ENCODE results near the gene TIE1.

TIE1 gene

DNA sequence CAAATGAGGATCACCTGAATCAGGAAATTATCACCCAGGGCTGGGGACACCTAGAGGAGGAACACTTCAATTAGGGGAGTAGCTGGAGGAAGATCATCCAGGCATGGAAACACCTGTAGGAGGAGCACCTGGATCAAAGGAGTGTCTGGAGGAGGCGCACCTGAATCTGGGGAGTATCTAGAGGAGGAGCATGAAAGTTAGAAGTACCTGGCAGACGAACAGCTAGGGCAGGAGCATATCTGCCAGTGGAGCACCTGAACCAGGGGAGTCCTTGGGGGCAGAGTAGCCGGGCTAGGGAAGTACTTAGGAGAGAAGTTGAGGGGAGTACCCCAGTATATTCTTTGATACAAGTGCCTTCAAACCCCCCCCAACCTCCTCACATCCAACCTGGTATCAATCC lies 16.7 kb upstream of the TIE1 start:
- no peak overlapping the region for H3K4me3 Mint-ChIP-seq
- H3K9me3 Mint-ChIP-seq, result no peaks in the 10 kb centered on the region
- no peak overlapping the region for H3K27ac Mint-ChIP-seq
- H3K27me3 Mint-ChIP-seq, result peaks cover 1% of the 10 kb centered on the region
- no peaks in the 10 kb centered on the region for H3K36me3 Mint-ChIP-seq
- no peaks in the 10 kb centered on the region for H3K4me1 Mint-ChIP-seq

DNA sequence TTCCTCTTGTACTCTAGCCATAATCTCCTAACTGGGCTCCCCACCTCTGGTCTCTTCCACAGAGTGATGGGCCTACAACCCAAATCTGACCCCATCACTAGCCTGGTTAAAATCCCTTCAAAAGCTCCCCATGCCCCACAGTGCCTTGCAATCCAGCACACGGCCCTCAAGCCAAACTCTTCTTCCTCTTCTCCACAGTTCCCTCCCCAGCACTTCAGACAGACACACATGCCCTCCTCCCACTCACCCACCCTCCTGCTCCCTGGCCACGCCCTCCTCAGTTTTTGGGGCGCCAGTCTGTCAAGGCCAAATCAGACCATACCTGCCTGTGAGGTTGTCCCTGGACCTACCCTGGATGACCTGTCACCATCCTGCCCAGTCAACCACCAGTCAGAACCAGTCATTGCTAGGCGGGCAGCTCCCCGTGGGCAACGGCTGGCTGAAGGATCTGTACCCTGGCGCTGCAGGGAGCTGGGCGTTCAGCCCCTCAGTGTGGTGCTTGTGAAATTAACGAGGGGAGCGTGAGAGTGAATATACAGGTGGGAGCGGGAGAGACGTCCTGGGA lies 16.2 kb upstream of the TIE1 start:
- Mint-ChIP-seq H3K27ac (peak overlapping the region; percentile 21), H3K4me3 (no peak overlapping the region), H3K9me3 (no peaks in the 10 kb centered on the region), H3K27me3 (peaks cover 1% of the 10 kb centered on the region), H3K4me1 (no peaks in the 10 kb centered on the region), H3K36me3 (no peaks in the 10 kb centered on the region)

DNA sequence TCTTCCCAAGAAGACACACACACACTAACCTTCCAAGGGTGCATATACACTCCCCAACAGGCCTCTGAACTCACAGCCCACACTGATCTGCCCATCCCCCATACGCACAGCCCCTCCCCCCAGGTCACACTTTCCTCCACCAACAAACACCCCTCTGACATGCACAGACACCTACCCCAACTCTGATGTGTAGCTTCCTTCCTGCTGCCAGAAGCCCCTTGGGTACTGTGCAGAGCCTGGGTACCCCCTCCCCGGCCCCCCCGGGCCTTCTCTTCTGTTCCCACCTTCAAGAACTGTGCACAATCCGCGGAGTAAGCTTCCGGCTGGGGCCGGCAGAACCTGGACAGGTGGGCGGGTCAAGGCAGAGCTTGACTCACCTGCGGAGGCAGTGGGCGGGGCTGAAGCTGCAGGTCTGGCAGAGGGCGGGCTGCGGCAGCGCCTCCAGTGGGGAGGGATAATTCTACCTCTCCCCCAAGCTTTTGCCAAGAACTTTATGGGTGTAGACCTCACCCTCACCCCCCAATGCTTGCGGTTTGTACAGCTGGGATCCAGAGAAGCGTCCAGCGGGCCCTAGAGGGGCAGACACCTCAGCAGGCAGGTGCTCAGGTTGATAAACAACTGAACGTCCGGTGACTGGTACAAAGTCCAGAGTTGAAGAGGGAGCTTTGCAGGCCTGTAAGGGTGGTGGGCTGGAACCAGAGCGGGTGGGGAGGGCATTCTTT lies 15.4 kb upstream of the TIE1 start, which contains the start of gene C1orf210:
TSS of gene C1orf210 (minus strand) at position 313 of the 722 bp plus-strand sequence. CDS start 2,311 bp downstream, outside the sequence.
- Mint-ChIP-seq H3K27me3 (peaks cover 1% of the 10 kb centered on the region), H3K9me3 (no peaks in the 10 kb centered on the region), H3K27ac (peak within 1 kb of the TSS; percentile 21), H3K4me1 (no peaks in the 10 kb centered on the region), H3K36me3 (no peaks in the 10 kb centered on the region), H3K4me3 (no peak within 1 kb of the TSS)

DNA sequence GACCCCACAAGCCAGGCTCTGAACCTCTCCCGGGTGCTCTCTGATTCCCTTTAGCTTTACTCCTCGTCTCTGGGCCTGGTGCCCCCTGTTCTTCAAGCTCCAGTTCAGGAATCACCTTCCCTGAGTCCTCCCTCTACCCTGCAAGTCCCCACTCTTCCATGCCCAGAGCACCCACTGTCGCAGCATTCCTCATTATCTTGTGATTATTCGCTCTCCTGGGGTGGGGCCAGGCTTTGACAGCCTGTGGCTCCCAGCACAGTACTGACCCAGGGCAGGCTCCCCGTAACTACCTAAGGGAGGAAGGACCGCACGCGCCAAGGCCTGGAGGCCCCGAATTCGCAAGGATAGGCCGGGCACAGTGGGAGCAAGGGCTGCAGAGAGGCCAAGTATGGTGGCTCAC lies 14.7 kb upstream of the TIE1 start:
- Mint-ChIP-seq H3K9me3 (no peaks in the 10 kb centered on the region), H3K4me1 (no peaks in the 10 kb centered on the region), H3K27me3 (peaks cover 1% of the 10 kb centered on the region), H3K36me3 (no peaks in the 10 kb centered on the region), H3K4me3 (no peak overlapping the region), H3K27ac (no peak overlapping the region)

DNA sequence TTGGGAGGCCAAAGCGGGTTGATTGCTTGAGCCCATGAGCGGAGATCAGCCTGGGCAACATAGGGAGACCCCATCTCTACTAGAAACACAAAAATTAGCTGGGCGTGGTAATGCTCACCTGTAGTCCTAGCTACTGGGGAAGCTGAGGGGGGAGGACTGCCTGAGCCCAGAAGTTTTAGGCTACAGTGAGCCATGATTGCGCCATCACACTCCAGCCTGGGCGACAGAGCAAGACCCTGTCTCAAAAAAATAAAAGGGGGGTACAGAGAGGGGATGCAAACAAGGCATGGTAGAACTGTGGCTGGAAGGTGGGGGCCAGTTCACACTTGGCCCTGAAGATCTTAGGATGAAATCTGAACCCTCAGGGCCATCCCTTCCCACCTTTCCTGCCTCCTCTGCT lies 14.2 kb upstream of the TIE1 start:
- Mint-ChIP-seq H3K36me3 (no peaks in the 10 kb centered on the region), H3K4me3 (no peak overlapping the region), H3K9me3 (no peaks in the 10 kb centered on the region), H3K4me1 (no peaks in the 10 kb centered on the region), H3K27ac (no peak overlapping the region), H3K27me3 (peaks cover 1% of the 10 kb centered on the region)

DNA sequence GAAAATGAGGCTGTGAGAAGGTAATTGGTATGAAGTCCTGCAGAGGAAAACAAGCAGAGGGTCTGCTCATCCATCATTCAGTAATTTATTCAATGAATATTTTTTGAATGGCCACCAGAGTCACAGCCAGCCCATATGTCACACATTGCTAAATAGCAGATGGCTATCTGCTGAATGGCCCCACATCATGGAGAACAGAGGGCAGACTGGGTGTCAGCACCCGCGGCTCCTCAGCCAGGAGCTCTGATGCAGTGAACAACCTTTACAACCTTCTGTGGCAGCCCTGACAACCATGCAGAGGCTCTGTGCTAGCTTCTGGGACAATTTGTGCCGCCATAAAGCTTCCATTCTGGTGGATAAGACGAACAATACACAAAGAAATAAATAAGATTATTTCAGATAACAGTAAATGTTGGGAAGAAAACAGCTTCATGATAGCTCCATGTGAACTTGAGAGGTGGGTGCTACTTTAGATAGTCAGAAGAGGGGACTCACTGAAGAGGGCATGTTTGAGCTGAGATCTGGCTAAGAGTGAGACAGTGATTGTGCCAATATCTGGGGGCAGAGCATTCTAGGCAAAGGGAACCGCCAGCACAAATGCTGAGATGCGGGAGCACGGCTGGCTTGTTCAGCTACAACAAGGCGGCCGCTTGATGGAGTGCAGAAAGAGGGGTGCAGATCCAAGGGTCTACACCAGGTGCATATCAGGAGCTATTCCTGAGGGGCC lies 12.6 kb upstream of the TIE1 start:
- H3K4me1 Mint-ChIP-seq, result no peaks in the 10 kb centered on the region
- peaks cover 1% of the 10 kb centered on the region for H3K27me3 Mint-ChIP-seq
- H3K4me3 Mint-ChIP-seq, result no peak overlapping the region
- no peak overlapping the region for H3K27ac Mint-ChIP-seq
- no peaks in the 10 kb centered on the region for H3K36me3 Mint-ChIP-seq
- H3K9me3 Mint-ChIP-seq, result no peaks in the 10 kb centered on the region

DNA sequence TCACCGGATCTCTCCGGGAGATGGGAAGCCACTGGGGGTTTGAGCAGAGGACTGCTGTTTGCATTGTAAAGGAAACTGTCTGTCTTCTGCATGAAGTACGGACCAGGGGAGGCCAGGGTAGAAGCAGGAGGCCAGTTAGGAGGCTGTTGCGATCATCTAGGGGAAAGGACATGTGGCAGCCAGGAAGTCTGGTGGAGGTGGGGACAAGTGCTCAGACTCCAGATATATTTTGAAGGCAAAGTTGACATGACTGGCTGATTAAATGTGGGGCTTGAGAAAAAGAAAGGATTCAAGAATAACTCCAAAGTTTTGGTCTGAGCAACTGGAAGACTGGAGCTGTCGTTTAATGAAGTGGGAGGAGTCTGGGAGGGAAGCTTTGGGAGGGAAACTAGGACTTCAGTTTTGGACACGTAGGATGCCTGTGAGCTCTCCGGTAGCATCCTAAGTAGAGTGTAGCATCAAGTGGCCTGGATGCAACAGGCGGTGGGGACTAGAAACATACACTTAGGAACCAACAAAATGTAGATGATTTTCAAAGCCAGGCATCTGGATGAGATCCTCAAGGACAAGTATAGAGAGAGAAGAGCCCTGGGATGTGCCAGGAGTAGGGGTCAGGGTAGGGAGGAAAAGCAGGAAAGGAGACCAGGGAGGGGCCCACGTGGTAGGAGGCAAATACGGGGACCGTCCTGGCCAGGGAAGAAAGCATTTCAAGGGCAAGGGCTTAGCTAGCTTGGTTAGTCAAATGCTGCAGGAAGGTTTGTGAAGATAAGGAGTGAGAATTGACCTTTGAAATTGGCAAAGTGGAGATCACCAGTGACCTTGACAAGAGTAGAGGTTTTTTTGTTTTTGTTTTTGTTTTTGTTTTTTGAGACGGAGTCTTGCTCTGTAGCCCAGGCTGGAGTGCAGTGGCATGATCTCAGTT lies 11.7 kb upstream of the TIE1 start:
- Mint-ChIP-seq H3K9me3 (no peaks in the 10 kb centered on the region), H3K36me3 (no peaks in the 10 kb centered on the region), H3K27me3 (peaks cover 1% of the 10 kb centered on the region), H3K4me1 (no peaks in the 10 kb centered on the region), H3K27ac (no peak overlapping the region), H3K4me3 (no peak overlapping the region)

DNA sequence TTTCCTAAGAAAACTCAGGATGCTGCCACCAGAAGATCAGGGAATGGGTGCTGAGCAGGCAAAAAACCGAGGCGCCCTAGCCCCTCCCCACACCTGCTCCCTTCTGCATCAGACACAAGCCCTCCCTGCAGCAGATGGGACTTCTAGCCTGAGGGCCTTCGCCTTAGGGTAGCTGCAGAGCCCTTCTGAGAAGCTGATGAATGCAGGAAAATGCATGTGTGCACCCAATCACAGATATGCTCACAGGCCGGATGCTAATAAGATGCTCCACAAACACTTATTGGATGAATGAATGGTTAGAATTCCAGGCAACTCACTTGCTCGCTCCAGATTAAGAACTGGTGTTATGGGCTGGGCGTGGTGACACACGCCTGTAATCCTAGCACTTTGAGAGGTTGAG lies 8.6 kb upstream of the TIE1 start:
- no peak overlapping the region for H3K27ac Mint-ChIP-seq
- no peaks in the 10 kb centered on the region for H3K9me3 Mint-ChIP-seq
- peaks cover 22% of the 10 kb centered on the region for H3K4me1 Mint-ChIP-seq
- H3K36me3 Mint-ChIP-seq, result no peaks in the 10 kb centered on the region
- H3K27me3 Mint-ChIP-seq, result peaks cover 1% of the 10 kb centered on the region
- H3K4me3 Mint-ChIP-seq, result no peak overlapping the region

DNA sequence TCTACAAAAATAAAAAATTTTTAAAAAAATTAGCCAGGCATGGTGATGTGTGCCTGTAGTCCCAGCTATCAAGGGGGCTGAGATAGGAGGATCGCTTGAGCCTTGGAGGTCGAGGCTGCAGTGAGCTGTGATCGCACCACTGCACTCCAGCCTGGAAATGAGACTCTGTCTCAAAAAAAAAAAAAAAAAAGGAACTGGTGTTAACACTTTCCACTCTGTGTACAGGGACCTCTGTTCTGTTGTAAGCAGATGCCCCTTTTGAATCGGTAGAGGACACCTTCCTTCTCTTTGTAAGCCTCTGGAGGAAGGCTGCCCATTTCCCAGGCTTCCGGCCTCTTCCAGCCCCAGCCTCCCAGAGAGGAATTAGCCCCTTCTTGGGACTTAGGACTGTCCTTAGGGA lies 8.1 kb upstream of the TIE1 start:
- Mint-ChIP-seq H3K27ac (no peak overlapping the region), H3K27me3 (peaks cover 1% of the 10 kb centered on the region), H3K36me3 (no peaks in the 10 kb centered on the region), H3K9me3 (no peaks in the 10 kb centered on the region), H3K4me3 (no peak overlapping the region), H3K4me1 (peaks cover 22% of the 10 kb centered on the region)

DNA sequence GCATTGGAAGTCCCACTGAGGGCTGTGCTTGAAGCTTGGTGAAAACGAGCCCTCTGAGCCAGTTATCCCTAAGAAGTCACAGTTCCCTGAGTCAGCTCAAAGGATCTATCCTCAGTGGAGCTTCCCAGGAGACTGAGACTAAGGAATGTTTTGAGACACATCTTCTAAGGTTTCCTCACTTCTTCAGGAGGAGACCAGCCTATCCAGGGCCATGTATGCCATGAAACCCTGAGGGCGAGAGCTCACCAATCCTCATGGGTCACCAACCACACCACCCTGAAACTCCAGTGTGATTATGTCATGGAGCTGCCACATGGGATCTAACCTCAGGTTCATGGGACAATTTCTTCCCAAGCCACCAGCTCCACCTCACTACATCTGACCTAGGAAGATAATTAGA lies 7.6 kb upstream of the TIE1 start:
- Mint-ChIP-seq H3K27me3 (no peaks in the 10 kb centered on the region), H3K36me3 (no peaks in the 10 kb centered on the region), H3K27ac (peak overlapping the region; percentile 59), H3K4me1 (peaks cover 22% of the 10 kb centered on the region), H3K4me3 (no peak overlapping the region), H3K9me3 (no peaks in the 10 kb centered on the region)

DNA sequence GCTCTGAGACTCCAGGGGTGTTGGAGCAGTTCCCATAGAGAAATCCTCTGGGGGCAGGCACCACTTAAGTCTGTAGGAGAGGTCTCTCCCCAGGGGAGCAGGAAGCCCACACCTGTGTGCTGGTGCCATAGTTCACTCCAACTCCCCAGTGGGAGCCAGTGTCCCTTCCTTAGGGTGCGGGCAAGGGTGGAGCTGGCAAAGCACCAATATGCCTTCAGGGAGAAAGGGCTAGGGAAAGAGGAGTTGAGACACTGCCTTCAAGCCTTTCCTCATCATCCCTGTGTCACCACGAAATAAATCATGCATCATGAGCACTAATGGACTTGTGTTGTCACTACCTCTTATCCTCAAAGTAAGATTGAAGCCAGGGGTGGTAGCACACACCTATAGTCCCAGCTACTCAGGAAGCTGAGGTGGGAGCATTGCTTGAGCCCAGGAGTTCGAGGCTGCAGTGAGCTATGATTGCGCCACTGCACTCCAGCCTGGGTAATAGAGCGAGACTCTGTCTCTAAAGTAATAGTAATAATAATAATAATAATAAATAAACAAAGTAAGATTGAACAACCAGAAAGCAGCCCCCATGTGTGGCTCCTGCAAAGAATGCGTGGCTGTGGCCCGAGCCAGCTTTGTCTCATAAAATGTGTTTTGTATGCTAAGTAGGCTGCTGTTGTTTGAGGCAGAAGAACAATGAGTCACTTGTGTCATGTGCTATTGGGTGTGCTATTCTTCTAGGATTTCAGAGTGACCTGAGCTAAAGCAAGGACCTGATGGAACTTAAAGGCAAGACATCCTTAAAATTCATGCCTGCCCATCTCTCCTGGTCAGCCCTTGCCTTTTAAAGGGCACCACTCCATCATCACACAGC lies 6.7 kb upstream of the TIE1 start:
- no peaks in the 10 kb centered on the region for H3K36me3 Mint-ChIP-seq
- no peaks in the 10 kb centered on the region for H3K27me3 Mint-ChIP-seq
- H3K27ac Mint-ChIP-seq, result no peak overlapping the region
- peaks cover 22% of the 10 kb centered on the region for H3K4me1 Mint-ChIP-seq
- no peak overlapping the region for H3K4me3 Mint-ChIP-seq
- no peaks in the 10 kb centered on the region for H3K9me3 Mint-ChIP-seq

DNA sequence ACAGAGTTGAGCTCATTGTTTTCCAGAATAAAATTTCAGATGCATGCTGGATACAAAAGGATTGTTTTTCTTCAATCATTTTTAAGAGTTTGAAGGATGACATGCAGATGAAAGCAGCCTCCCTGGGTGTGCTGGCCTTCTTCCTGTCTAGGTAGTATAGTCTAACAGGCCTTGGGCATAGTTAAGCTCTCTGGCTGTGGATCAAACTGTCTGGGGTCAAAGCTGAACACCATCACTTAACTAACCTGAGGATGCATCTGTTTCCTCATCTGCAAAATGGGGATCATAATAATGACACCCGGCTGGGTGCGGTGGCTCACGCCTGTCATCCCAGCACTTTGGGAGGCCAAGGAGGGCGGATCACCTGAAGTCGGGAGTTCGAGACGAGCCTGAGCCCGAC lies 6.0 kb upstream of the TIE1 start:
- Mint-ChIP-seq H3K9me3 (no peaks in the 10 kb centered on the region), H3K4me3 (no peak overlapping the region), H3K36me3 (no peaks in the 10 kb centered on the region), H3K4me1 (peaks cover 22% of the 10 kb centered on the region), H3K27me3 (no peaks in the 10 kb centered on the region), H3K27ac (no peak overlapping the region)

DNA sequence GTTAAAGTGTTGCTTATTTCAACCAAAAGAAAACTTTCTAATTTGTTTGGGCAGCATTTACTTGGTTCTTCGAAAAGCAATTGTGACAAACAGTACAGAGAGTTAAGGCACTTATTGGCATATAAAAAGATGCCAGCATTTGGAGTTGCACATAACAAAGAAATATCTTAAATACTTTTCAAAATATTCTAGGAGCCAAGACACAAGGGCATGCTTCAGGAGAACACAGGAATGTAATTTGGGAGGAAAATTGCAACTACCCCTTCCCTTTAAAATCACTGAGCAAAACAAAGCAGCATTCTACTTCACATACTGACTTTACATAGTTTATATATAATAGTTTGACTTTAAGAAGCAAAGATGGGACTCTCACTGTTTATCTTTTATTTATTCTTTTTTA lies 4.6 kb upstream of the TIE1 start:
- Mint-ChIP-seq H3K36me3 (no peaks in the 10 kb centered on the region), H3K4me3 (no peak overlapping the region), H3K27me3 (no peaks in the 10 kb centered on the region), H3K4me1 (peaks cover 22% of the 10 kb centered on the region), H3K9me3 (no peaks in the 10 kb centered on the region), H3K27ac (peak overlapping the region; percentile 62)

DNA sequence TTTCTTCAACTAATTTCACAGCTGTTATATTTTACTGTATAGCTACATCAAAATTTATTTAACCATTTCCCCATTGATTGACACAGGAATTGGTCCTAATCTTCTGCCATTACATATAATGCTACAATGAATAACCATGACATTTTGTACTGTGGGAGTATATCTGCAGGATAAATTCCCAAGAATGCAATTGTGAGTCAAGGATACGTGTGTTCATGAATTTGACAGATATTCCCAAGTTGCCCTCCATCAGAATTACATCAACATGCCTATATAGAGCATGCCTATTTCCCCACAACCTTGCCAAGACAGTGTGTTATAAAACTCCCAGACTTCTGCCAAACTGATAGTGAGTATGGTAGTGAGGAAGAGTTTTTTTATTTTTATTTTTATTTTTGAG lies 2.7 kb upstream of the TIE1 start:
- Mint-ChIP-seq H3K4me3 (no peak overlapping the region), H3K27ac (no peak overlapping the region), H3K4me1 (peaks cover 22% of the 10 kb centered on the region), H3K9me3 (no peaks in the 10 kb centered on the region), H3K27me3 (no peaks in the 10 kb centered on the region), H3K36me3 (no peaks in the 10 kb centered on the region)

DNA sequence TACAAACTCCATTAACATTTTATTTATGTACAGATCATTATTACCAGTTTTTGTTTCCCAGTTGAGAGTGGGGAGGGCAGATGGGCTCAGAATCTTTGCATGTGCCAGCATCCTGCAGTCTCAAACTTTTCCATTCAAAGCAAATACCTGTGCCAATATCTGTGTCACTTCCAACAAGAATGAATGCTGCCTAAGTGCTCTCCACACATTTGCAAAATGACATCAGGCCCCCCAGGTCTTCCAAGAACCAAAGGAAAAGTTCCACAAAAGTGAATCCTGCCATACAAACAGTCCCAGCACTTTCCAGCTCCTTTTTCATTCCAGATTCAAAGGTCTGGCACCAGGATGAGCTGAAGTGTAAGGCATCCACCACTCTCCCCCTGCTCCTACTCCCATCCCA lies 1.7 kb upstream of the TIE1 start:
- Mint-ChIP-seq H3K27ac (no peak overlapping the region), H3K9me3 (no peaks in the 10 kb centered on the region), H3K4me1 (peaks cover 22% of the 10 kb centered on the region), H3K27me3 (no peaks in the 10 kb centered on the region), H3K36me3 (no peaks in the 10 kb centered on the region), H3K4me3 (no peak overlapping the region)

All from activated naive CD4-positive, alpha-beta T cell treated with anti-CD3 and anti-CD28 coated beads, Interleukin-2, amount 50 U/mL, for 24 hours (primary cell).